ENCODE data around the gene LTBP1. TPM values are rescaled to one million over a fixed set of nuclear protein-coding genes. Genes with fewer than 3 reads are reported as not detected.

LTBP1 gene
- total RNA-seq, 1 donor from 2014 or later: 3.9 TPM

DNA sequence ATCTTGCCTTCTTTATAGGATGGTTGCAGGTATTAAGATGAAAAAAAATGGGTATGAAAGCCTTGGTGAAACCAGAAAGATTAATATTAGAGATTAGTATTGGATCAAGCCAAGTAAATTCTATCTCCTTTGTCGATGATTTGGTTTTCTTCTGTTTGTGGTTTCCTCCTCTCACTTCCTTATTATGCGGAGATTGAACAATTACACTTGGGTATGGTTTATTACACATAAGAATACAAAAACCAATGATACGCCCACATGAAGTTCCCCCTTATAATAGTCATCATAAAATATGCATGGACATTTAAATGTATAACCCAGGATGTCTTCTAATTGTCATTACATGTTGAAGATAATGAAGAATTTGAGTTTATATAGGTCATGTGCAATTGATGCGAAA, 4.9 kb downstream of the LTBP1 start:
- Mint-ChIP-seq H3K27me3 (ENCODE audit: unreplicated experiment) (no peaks in the 10 kb centered on the region), H3K36me3 (ENCODE audit: unreplicated experiment) (peaks cover 9% of the 10 kb centered on the region), H3K9me3 (ENCODE audit: unreplicated experiment) (peaks cover 3% of the 10 kb centered on the region), H3K27ac (ENCODE audit: unreplicated experiment) (no peak overlapping the region), H3K4me3 (ENCODE audit: unreplicated experiment) (no peak overlapping the region), H3K4me1 (ENCODE audit: low read depth, unreplicated experiment) (peaks cover 8% of the 10 kb centered on the region)
- no peak for TF ChIP-seq CTCF (IDR thresholded peaks at IDR 0.05; ENCODE audit: partially characterized antibody, unreplicated experiment)
- no peak for DNase-seq

GRCh38 chr2:32952761-32953476, 6.2 kb downstream of the LTBP1 start:
- Mint-ChIP-seq H3K27ac (ENCODE audit: unreplicated experiment) (no peak overlapping the region), H3K4me1 (ENCODE audit: low read depth, unreplicated experiment) (peaks cover 8% of the 10 kb centered on the region), H3K9me3 (ENCODE audit: unreplicated experiment) (peaks cover 3% of the 10 kb centered on the region), H3K4me3 (ENCODE audit: unreplicated experiment) (no peak overlapping the region), H3K36me3 (ENCODE audit: unreplicated experiment) (peaks cover 11% of the 10 kb centered on the region), H3K27me3 (ENCODE audit: unreplicated experiment) (no peaks in the 10 kb centered on the region)
- no peak for TF ChIP-seq CTCF (IDR thresholded peaks at IDR 0.05; ENCODE audit: partially characterized antibody, unreplicated experiment)
- no peak for DNase-seq

DNA sequence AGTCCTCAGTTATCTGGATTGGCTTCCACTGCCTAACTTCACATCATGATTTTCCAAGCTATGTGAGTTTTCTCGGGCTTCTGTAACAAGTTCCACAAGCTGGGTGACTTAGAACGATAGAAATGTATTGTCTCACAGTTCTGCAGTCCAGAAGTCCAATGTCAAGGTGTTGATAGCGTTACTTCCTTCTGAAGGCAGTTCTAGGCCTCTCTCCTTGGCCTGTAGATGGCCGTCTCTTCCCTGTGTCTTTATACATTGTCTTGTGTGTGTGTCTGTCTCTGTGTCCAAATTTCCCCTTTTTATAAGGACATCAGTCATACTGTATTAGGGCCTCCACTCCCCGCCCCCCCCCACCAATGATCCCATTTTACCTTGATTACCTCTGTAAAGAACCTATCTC, 7.5 kb downstream of the LTBP1 start:
- Mint-ChIP-seq H3K36me3 (ENCODE audit: unreplicated experiment) (peaks cover 7% of the 10 kb centered on the region), H3K27ac (ENCODE audit: unreplicated experiment) (no peak overlapping the region), H3K4me3 (ENCODE audit: unreplicated experiment) (no peak overlapping the region), H3K9me3 (ENCODE audit: unreplicated experiment) (peaks cover 2% of the 10 kb centered on the region), H3K4me1 (ENCODE audit: low read depth, unreplicated experiment) (peaks cover 3% of the 10 kb centered on the region), H3K27me3 (ENCODE audit: unreplicated experiment) (no peaks in the 10 kb centered on the region)
- no peak for TF ChIP-seq CTCF (IDR thresholded peaks at IDR 0.05; ENCODE audit: partially characterized antibody, unreplicated experiment)
- no peak for DNase-seq

DNA sequence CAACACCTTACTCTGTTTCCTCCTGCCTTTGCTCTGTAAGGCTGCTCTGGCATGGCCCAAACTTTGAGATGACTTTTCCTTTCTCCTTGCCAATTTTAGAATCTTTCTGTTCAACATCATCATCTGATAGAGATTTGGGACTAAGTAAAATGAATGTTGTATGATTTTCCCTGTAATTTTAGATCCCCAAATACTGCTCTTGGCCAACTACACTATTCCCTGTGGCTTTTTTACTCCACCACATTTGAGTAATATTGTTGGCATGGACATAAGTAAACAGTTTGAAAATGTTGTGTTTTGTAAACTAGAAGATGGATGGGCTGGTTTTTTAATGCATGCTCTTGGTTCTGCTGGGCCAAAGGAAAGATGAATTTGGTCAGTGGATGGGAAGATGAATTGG, 12.1 kb downstream of the LTBP1 start:
- Mint-ChIP-seq H3K4me3 (ENCODE audit: unreplicated experiment) (no peak overlapping the region), H3K4me1 (ENCODE audit: low read depth, unreplicated experiment) (peaks cover 10% of the 10 kb centered on the region)
- DNase-seq: no peak

More for the DNA sequence above, 12.1 kb downstream of the LTBP1 start:
- peaks cover 7% of the 10 kb centered on the region for H3K36me3 Mint-ChIP-seq (ENCODE audit: unreplicated experiment)
- peaks cover 2% of the 10 kb centered on the region for H3K9me3 Mint-ChIP-seq (ENCODE audit: unreplicated experiment)
- H3K27ac Mint-ChIP-seq (ENCODE audit: unreplicated experiment): no peak overlapping the region
- TF ChIP-seq CTCF (IDR thresholded peaks at IDR 0.05; ENCODE audit: partially characterized antibody, unreplicated experiment): no peak
- H3K27me3 Mint-ChIP-seq (ENCODE audit: unreplicated experiment): no peaks in the 10 kb centered on the region

Data from glutamatergic neuron (in vitro differentiated cells).